ENCODE results near the gene NAALADL2. TPM values are rescaled to one million over a fixed set of nuclear protein-coding genes. Genes with fewer than 3 reads are reported as not detected.

NAALADL2 gene
- total RNA-seq, 1 donor: 13.4 TPM

DNA sequence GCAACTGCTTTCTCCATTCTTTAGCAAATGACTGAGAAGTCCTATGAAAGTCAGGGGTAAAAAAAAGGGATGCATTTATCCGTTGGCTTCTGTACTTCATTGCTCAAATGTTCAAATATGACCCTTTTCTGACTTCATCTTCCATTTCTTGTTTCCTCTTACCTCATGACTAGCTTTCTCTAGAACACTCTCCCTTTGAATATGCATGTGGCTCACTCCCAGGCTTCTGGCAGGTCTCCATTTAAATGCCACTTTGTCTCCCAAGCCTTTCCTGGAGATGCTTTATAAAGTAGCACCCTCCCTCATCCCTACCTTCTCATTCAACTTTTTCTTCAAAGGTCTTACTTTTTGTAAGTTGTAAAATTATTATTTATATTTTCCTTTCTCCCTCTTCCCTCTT lies 781.8 kb downstream of the NAALADL2 start:
- H3K4me3 ChIP-seq (ENCODE audit: low read depth, low read length): no peak overlapping the region
- TF ChIP-seq, protein P1, sequence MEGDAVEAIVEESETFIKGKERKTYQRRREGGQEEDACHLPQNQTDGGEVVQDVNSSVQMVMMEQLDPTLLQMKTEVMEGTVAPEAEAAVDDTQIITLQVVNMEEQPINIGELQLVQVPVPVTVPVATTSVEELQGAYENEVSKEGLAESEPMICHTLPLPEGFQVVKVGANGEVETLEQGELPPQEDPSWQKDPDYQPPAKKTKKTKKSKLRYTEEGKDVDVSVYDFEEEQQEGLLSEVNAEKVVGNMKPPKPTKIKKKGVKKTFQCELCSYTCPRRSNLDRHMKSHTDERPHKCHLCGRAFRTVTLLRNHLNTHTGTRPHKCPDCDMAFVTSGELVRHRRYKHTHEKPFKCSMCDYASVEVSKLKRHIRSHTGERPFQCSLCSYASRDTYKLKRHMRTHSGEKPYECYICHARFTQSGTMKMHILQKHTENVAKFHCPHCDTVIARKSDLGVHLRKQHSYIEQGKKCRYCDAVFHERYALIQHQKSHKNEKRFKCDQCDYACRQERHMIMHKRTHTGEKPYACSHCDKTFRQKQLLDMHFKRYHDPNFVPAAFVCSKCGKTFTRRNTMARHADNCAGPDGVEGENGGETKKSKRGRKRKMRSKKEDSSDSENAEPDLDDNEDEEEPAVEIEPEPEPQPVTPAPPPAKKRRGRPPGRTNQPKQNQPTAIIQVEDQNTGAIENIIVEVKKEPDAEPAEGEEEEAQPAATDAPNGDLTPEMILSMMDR (IDR thresholded peaks at IDR 0.05; ENCODE audit: insufficient read depth, low read depth, low read length): no peak
- DNase-seq (ENCODE audit: low read depth): no peak

DNA sequence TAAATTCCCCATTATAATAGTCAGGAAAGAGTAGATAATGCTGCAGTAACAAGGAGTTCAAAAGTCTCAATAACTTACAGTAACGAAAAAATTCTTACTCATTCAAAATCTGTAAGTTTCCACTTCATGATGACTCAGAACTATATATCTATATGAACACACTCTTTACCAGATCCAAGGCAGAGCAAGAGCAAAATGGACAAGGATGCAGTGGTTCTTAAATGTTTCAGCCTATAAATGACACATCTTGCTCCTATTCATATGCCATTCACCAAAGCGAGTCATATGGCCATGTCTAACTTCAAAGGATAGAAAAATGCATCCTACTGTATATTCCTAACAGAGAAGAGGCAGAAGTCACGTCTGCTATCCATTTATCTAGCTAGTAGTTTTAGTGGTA lies 787.7 kb downstream of the NAALADL2 start:
- no peak for DNase-seq (ENCODE audit: low read depth)
- H3K4me3 ChIP-seq (ENCODE audit: low read depth, low read length): no peak overlapping the region
- TF ChIP-seq, protein P1 (IDR thresholded peaks at IDR 0.05; ENCODE audit: insufficient read depth, low read depth, low read length): no peak

DNA sequence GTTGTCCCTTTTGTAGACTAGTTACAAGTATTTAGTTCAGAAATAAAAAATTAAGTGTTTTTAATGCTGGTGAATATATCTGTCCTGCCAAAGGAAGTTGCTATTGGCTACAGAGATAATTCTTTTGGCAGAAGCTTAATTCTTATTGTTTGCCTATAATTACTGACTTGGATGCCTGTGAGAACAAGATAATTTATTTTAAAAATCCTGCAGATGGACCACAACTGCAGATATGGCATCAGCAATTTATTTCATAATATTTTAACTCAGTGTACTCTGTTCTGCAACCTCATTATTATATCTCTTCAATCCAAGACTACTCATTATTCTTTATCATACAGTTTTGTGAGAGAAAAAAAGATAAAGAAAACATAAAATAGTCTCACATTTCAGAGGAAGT lies 789.8 kb downstream of the NAALADL2 start:
- H3K4me3 ChIP-seq (ENCODE audit: low read depth, low read length): no peak overlapping the region
- TF ChIP-seq, protein P1 (IDR thresholded peaks at IDR 0.05; ENCODE audit: insufficient read depth, low read depth, low read length): no peak
- DNase-seq (ENCODE audit: low read depth): no peak

DNA sequence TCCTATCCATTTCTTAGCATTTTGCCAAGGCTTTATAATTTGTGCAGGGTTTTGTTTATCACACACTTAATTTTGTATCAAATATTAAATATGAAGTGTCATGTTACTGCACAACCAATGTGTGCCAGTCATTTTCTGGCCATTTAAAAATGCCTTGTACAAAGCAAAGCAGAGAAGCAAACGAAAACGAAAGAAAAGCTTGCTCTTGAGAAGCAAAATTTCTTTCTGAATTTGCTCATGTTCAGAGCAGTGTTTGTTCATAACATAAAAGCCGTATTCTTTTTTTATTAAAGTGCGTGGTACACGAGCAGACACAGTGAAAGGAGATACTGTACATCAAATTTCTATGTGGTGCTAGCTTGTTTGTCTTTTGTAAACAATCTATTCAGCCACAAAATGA lies 792.6 kb downstream of the NAALADL2 start:
- peak; percentile 2 for DNase-seq (ENCODE audit: low read depth)
- TF ChIP-seq, protein P1 (IDR thresholded peaks at IDR 0.05; ENCODE audit: insufficient read depth, low read depth, low read length): no peak
- no peak overlapping the region for H3K4me3 ChIP-seq (ENCODE audit: low read depth, low read length)

DNA sequence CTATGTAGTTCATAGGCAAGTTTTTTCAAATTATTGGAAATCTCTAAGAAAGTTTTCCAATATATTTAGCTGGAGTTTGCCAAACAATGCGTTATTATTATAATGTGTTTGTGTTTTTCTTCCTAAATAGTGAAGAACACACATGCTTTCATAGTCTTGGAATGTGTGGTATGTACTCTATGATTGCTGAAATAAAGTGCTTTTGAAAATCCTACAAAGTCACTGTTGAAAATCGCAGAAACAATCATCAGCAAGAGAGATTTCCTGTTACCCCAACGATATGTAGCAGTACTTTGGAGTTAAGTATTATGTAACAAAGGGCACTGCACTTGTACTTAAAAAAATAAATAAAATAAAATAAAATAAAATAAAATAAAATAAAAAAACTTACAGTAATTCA lies 796.2 kb downstream of the NAALADL2 start:
- TF ChIP-seq, protein P1 (IDR thresholded peaks at IDR 0.05; ENCODE audit: insufficient read depth, low read depth, low read length): no peak
- DNase-seq (ENCODE audit: low read depth): peak; percentile 5
- H3K4me3 ChIP-seq (ENCODE audit: low read depth, low read length): no peak overlapping the region

DNA sequence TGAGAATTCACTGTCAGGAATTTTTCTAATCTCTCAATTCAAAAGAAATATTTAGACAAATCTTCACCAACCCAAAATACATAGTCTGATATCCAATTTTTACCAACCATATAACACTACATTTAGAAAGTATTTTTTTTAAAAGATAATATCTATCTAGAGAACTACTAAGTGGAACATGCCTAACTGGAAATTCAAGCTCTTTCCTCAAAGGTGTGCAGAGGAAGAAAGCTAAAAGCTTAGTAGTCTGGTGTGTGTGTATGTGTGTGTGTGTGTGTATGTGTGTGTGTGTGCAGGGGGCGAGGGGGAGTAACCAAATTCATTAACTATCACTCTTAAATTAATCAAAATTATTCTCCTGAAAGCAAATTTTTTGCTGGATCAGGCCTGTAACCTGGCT lies 797.3 kb downstream of the NAALADL2 start:
- no peak for DNase-seq (ENCODE audit: low read depth)
- no peak overlapping the region for H3K4me3 ChIP-seq (ENCODE audit: low read depth, low read length)
- TF ChIP-seq, protein P1 (IDR thresholded peaks at IDR 0.05; ENCODE audit: insufficient read depth, low read depth, low read length): no peak

DNA sequence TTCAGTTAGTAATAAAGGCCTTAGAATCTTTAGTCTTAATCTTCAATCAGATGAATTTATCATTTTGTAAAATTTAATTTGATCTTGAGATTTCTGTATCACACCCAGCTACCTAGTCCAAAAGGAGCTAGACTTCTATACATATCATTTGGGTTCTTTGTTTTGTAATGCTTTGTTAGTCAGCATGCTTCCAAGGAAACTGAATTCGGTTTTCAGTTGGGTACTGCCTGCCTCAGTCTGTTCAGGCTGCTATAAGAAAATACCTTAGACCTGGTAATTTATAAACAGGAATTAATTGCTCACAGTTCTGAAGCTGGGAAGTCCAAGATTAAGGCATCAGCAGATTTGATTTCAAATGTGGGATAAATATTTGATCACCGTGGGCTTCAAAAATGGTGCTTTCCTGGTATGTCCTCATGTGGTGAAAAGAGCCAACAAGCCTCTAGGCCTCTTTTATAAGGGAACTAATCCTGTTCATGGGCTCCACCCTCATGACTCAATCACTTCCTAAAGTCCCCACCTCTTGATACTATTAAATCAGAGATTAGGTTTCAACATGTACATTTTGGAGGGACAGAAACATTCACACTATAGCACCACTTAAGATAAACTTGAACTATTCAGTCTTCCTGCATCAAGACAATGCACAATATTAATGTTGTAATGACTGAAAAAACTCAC lies 800.7 kb downstream of the NAALADL2 start:
- no peak overlapping the region for H3K4me3 ChIP-seq (ENCODE audit: low read depth, low read length)
- DNase-seq (ENCODE audit: low read depth): no peak
- TF ChIP-seq, protein P1 (IDR thresholded peaks at IDR 0.05; ENCODE audit: insufficient read depth, low read depth, low read length): no peak

All from fibroblast of villous mesenchyme (primary cell).